ENCODE data around the gene HTR3D. TPM values are rescaled to one million over a fixed set of nuclear protein-coding genes. Genes with fewer than 3 reads are reported as not detected.

The HTR3D gene
- polyA plus RNA-seq, 1 donor (not counting 4 experiments of a cell fraction or from before 2014, with no cell fraction given): not detected

- Histone ChIP-seq H2AFZ (ENCODE audit: control insufficient read depth, low read length) (no peak overlapping the region), H3K9me3 (ENCODE audit: control insufficient read depth, low read depth, low read length) (no peaks in the 10 kb centered on the region), H3K9me1 (ENCODE audit: control insufficient read depth, extremely low read depth, insufficient read depth, low read length) (no peaks in the 10 kb centered on the region), H3K27me3 (ENCODE audit: control insufficient read depth, extremely low read depth, insufficient read depth, low read length) (no peaks in the 10 kb centered on the region), H3K79me2 (ENCODE audit: control insufficient read depth, insufficient read depth, low read length) (no peaks in the 10 kb centered on the region), H4K20me1 (ENCODE audit: control insufficient read depth, extremely low read depth, insufficient read depth, low read length) (no peaks in the 10 kb centered on the region), H3K9ac (ENCODE audit: control insufficient read depth, extremely low read depth, insufficient read depth, low read length) (no peak overlapping the region), H3K27ac (ENCODE audit: control insufficient read depth, insufficient read depth, low read length) (no peak overlapping the region), H3K4me1 (ENCODE audit: control insufficient read depth, extremely low read depth, insufficient read depth, low read length) (no peaks in the 10 kb centered on the region), H3K4me3 (ENCODE audit: control insufficient read depth in 2 of 3, extremely low read depth in 1 of 3, insufficient read depth in 2 of 3, low read depth in 1 of 3, low read length in 3 of 3) (no peak overlapping the region), H3K36me3 (ENCODE audit: control insufficient read depth in 2 of 2, extremely low read depth in 1 of 2, insufficient read depth in 2 of 2, low read length in 2 of 2) (no peaks in the 10 kb centered on the region), H3K4me2 (ENCODE audit: control insufficient read depth, extremely low read depth, insufficient read depth, low read depth, low read length) (no peak overlapping the region)
- dilution Hi-C loops (cut with MboI; ENCODE audit: extremely low pct_ligation_motif_present, low sequenced_read_pairs): no loop called here
- FAIRE-seq: no peak
- no peak for DNase-seq (ENCODE audit: low read depth, low spot score)
- TF ChIP-seq CTCF (optimal IDR thresholded peaks at IDR 0.05 in 1 of 3, IDR thresholded peaks at IDR 0.05 in 1 of 3, conservative IDR thresholded peaks at IDR 0.05 in 1 of 3; ENCODE audit: extremely low read depth in 1 of 3, insufficient read depth in 2 of 3, low read length in 3 of 3) (no peak), EZH2 (IDR thresholded peaks at IDR 0.05; ENCODE audit: low read length) (no peak)
Observed at GRCh38 chr3:184073621-184074020, 42.1 kb downstream of the HTR3D start.

GRCh38 chr3:184075901-184076300 lies 44.4 kb downstream of the HTR3D start:
- H3K36me3 ChIP-seq (ENCODE audit: control insufficient read depth in 2 of 2, extremely low read depth in 1 of 2, insufficient read depth in 2 of 2, low read length in 2 of 2): no peaks in the 10 kb centered on the region
- H3K27ac ChIP-seq (ENCODE audit: control insufficient read depth, insufficient read depth, low read length): no peak overlapping the region
- H2AFZ ChIP-seq (ENCODE audit: control insufficient read depth, low read length): no peak overlapping the region
- H3K4me2 ChIP-seq (ENCODE audit: control insufficient read depth, extremely low read depth, insufficient read depth, low read depth, low read length): no peak overlapping the region
- H4K20me1 ChIP-seq (ENCODE audit: control insufficient read depth, extremely low read depth, insufficient read depth, low read length): no peaks in the 10 kb centered on the region
- H3K4me1 ChIP-seq (ENCODE audit: control insufficient read depth, extremely low read depth, insufficient read depth, low read length): no peaks in the 10 kb centered on the region
- DNase-seq (ENCODE audit: low read depth, low spot score) (no peak), FAIRE-seq (no peak)
- H3K9ac ChIP-seq (ENCODE audit: control insufficient read depth, extremely low read depth, insufficient read depth, low read length): no peak overlapping the region
- H3K4me3 ChIP-seq (ENCODE audit: control insufficient read depth in 2 of 3, extremely low read depth in 1 of 3, insufficient read depth in 2 of 3, low read depth in 1 of 3, low read length in 3 of 3): no peak overlapping the region
- H3K79me2 ChIP-seq (ENCODE audit: control insufficient read depth, insufficient read depth, low read length): no peaks in the 10 kb centered on the region
- no peaks in the 10 kb centered on the region for H3K9me3 ChIP-seq (ENCODE audit: control insufficient read depth, low read depth, low read length)
- dilution Hi-C loops (cut with MboI; ENCODE audit: extremely low pct_ligation_motif_present, low sequenced_read_pairs): no loop called here
- TF ChIP-seq EZH2 (IDR thresholded peaks at IDR 0.05; ENCODE audit: low read length): no peak
- TF ChIP-seq CTCF (optimal IDR thresholded peaks at IDR 0.05 in 1 of 3, IDR thresholded peaks at IDR 0.05 in 1 of 3, conservative IDR thresholded peaks at IDR 0.05 in 1 of 3; ENCODE audit: extremely low read depth in 1 of 3, insufficient read depth in 2 of 3, low read length in 3 of 3): no peak
- no peaks in the 10 kb centered on the region for H3K27me3 ChIP-seq (ENCODE audit: control insufficient read depth, extremely low read depth, insufficient read depth, low read length)
- no peaks in the 10 kb centered on the region for H3K9me1 ChIP-seq (ENCODE audit: control insufficient read depth, extremely low read depth, insufficient read depth, low read length)

Data from keratinocyte (primary cell).